ENCODE measurements around the gene ZNF575.

DNA sequence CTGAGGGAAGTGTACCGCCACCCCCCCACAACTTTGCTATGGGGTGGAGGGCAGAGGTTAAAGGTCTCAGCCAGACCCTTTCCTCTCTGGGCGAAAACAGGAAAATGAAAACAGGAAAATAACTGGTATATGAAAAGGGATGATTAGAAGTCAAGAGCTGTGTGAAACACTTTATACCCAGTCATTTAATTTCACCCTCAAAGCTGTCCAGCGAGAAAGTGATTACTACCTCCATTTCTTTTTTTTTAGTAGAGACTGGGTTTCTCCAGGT lies 27.9 kb upstream of the ZNF575 start:
- TF ChIP-seq CTCF (IDR thresholded peaks at IDR 0.05): no peak
- TF ChIP-seq, protein P1, sequence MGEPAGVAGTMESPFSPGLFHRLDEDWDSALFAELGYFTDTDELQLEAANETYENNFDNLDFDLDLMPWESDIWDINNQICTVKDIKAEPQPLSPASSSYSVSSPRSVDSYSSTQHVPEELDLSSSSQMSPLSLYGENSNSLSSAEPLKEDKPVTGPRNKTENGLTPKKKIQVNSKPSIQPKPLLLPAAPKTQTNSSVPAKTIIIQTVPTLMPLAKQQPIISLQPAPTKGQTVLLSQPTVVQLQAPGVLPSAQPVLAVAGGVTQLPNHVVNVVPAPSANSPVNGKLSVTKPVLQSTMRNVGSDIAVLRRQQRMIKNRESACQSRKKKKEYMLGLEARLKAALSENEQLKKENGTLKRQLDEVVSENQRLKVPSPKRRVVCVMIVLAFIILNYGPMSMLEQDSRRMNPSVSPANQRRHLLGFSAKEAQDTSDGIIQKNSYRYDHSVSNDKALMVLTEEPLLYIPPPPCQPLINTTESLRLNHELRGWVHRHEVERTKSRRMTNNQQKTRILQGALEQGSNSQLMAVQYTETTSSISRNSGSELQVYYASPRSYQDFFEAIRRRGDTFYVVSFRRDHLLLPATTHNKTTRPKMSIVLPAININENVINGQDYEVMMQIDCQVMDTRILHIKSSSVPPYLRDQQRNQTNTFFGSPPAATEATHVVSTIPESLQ (CRISPR knock-in tag; IDR thresholded peaks at IDR 0.05): no peak
- TF ChIP-seq FOXJ3 (CRISPR knock-in tag; IDR thresholded peaks at IDR 0.05; ENCODE audit: borderline replicate concordance): no peak
- no peak for TF ChIP-seq OVOL2 (CRISPR knock-in tag; IDR thresholded peaks at IDR 0.05; ENCODE audit: borderline replicate concordance)
- TF ChIP-seq NR1H2 (CRISPR knock-in tag; IDR thresholded peaks at IDR 0.05): no peak
- TF ChIP-seq KAT7 (CRISPR knock-in tag; IDR thresholded peaks at IDR 0.05; ENCODE audit: borderline replicate concordance): no peak
- TF ChIP-seq CBFB (CRISPR knock-in tag; IDR thresholded peaks at IDR 0.05; ENCODE audit: low read depth): no peak
- no peak for TF ChIP-seq ZSCAN18 (CRISPR knock-in tag; IDR thresholded peaks at IDR 0.05)
- TF ChIP-seq, protein P2, sequence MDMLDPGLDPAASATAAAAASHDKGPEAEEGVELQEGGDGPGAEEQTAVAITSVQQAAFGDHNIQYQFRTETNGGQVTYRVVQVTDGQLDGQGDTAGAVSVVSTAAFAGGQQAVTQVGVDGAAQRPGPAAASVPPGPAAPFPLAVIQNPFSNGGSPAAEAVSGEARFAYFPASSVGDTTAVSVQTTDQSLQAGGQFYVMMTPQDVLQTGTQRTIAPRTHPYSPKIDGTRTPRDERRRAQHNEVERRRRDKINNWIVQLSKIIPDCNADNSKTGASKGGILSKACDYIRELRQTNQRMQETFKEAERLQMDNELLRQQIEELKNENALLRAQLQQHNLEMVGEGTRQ (CRISPR knock-in tag; IDR thresholded peaks at IDR 0.05): no peak
- TF ChIP-seq E2F5 (CRISPR knock-in tag; IDR thresholded peaks at IDR 0.05): no peak
- no peak for TF ChIP-seq ZNF317 (CRISPR knock-in tag; IDR thresholded peaks at IDR 0.05; ENCODE audit: borderline replicate concordance, low read depth)

Data from WTC11 (cell line).